Activated naive CD8-positive, alpha-beta T cell treated with anti-CD3 and anti-CD28 coated beads, Interleukin-2, amount 10 ng/mL, durations not matched to agents 7 days and 5 days (primary cell): ENCODE measurements around the gene CTNNBL1. TPM values are rescaled to one million over a fixed set of nuclear protein-coding genes. Genes with fewer than 3 reads are reported as not detected.
A peak's percentile ranks its signal among the peaks of the same experiment; 100 is the strongest.

Source experiments
- ATAC-seq: fragments of 150-1000 bp; cut with Tn5 transposase; one replicate; pipeline ENCODE4 v1.10.0; 2021; ENCODE audit warnings: low read depth, moderate library complexity
- POLR2A ChIA-PET: fragments of 350-600 bp; sonication (Branson Sonifier 250); formaldehyde crosslinking; loops from one replicate; lab custom pipeline; 2021; ENCODE audit warnings: antibody characterized with exemption; lab: Charles Lee
- DNase-seq: peaks from one replicate; pipeline ENCODE4 v3.0.0; 2021
- H3K27ac Mint-ChIP-seq: one replicate; pipeline ENCODE4 v1.8.0; 2022; ENCODE audit warnings: mild to moderate bottlenecking, mixed read lengths
- H3K27me3 Mint-ChIP-seq: one replicate; pipeline ENCODE4 v1.8.0; 2022; ENCODE audit warnings: mild to moderate bottlenecking, moderate library complexity, mixed read lengths
- H3K36me3 Mint-ChIP-seq: one replicate; pipeline ENCODE4 v1.8.0; 2021; ENCODE audit warnings: mild to moderate bottlenecking, mixed read lengths
- H3K4me1 Mint-ChIP-seq: one replicate; pipeline ENCODE4 v1.8.0; 2021; ENCODE audit warnings: mixed read lengths
- H3K4me3 Mint-ChIP-seq: one replicate; pipeline ENCODE4 v1.8.0; 2022; ENCODE audit warnings: mild to moderate bottlenecking, moderate library complexity, mixed read lengths
- H3K9me3 Mint-ChIP-seq: one replicate; pipeline ENCODE4 v1.8.0; 2021; ENCODE audit warnings: mixed read lengths
- total RNA-seq, 2 experiments: library from RNA; stranded (reverse); gene quantifications; one replicate each; pipeline ENCODE4 v1.2.3, GENCODE V29; 2021

CTNNBL1 gene
- total RNA-seq, 2 experiments from 2014 or later: 62.3 to 66.7 TPM

GRCh38 chr20:37727957-37728634, 34.3 kb downstream of the CTNNBL1 start:
- Mint-ChIP-seq H3K27ac (no peak overlapping the region), H3K27me3 (no peaks in the 10 kb centered on the region), H3K9me3 (no peaks in the 10 kb centered on the region), H3K36me3 (peaks cover 12% of the 10 kb centered on the region), H3K4me3 (no peak overlapping the region), H3K4me1 (peaks cover 4% of the 10 kb centered on the region)
- no peak for DNase-seq
- POLR2A ChIA-PET: no interaction called here
- ATAC-seq: no peak

- no peaks in the 10 kb centered on the region for H3K27me3 Mint-ChIP-seq
- ATAC-seq (no peak), DNase-seq (no peak)
- POLR2A ChIA-PET: no interaction called here
- H3K27ac Mint-ChIP-seq: no peak overlapping the region
- H3K4me3 Mint-ChIP-seq: no peak overlapping the region
- H3K9me3 Mint-ChIP-seq: no peaks in the 10 kb centered on the region
- peaks cover 13% of the 10 kb centered on the region for H3K36me3 Mint-ChIP-seq
- H3K4me1 Mint-ChIP-seq: peaks cover 6% of the 10 kb centered on the region
Observed at GRCh38 chr20:37728635-37728983, 34.8 kb downstream of the CTNNBL1 start.

- H3K4me3 Mint-ChIP-seq: no peak overlapping the region
- no peak overlapping the region for H3K27ac Mint-ChIP-seq
- POLR2A ChIA-PET: no interaction called here
- no peak for DNase-seq
- H3K9me3 Mint-ChIP-seq: no peaks in the 10 kb centered on the region
- peaks cover 6% of the 10 kb centered on the region for H3K4me1 Mint-ChIP-seq
- peaks cover 13% of the 10 kb centered on the region for H3K36me3 Mint-ChIP-seq
- H3K27me3 Mint-ChIP-seq: no peaks in the 10 kb centered on the region
- ATAC-seq: no peak
Observed at GRCh38 chr20:37729452-37729851, 35.6 kb downstream of the CTNNBL1 start.

- Mint-ChIP-seq H3K27ac (no peak overlapping the region), H3K27me3 (no peaks in the 10 kb centered on the region), H3K4me3 (no peak overlapping the region), H3K9me3 (no peaks in the 10 kb centered on the region), H3K36me3 (peaks cover 13% of the 10 kb centered on the region), H3K4me1 (peaks cover 6% of the 10 kb centered on the region)
- DNase-seq: no peak
- POLR2A ChIA-PET: no interaction called here
- ATAC-seq: no peak
Observed at GRCh38 chr20:37729909-37730308, 36.1 kb downstream of the CTNNBL1 start.

GRCh38 chr20:37733416-37733815, 39.6 kb downstream of the CTNNBL1 start:
- DNase-seq (no peak), ATAC-seq (no peak)
- Mint-ChIP-seq H3K4me3 (no peak overlapping the region), H3K27ac (no peak overlapping the region), H3K27me3 (no peaks in the 10 kb centered on the region), H3K36me3 (peaks cover 28% of the 10 kb centered on the region), H3K9me3 (no peaks in the 10 kb centered on the region), H3K4me1 (peaks cover 11% of the 10 kb centered on the region)
- POLR2A ChIA-PET: no interaction called here

- no peaks in the 10 kb centered on the region for H3K9me3 Mint-ChIP-seq
- no peak overlapping the region for H3K27ac Mint-ChIP-seq
- ATAC-seq: no peak
- no peak overlapping the region for H3K4me3 Mint-ChIP-seq
- DNase-seq: no peak
- POLR2A ChIA-PET: no interaction called here
- H3K4me1 Mint-ChIP-seq: peaks cover 15% of the 10 kb centered on the region
- peaks cover 30% of the 10 kb centered on the region for H3K36me3 Mint-ChIP-seq
- H3K27me3 Mint-ChIP-seq: no peaks in the 10 kb centered on the region
Observed at GRCh38 chr20:37734228-37734985, 40.6 kb downstream of the CTNNBL1 start.

DNA sequence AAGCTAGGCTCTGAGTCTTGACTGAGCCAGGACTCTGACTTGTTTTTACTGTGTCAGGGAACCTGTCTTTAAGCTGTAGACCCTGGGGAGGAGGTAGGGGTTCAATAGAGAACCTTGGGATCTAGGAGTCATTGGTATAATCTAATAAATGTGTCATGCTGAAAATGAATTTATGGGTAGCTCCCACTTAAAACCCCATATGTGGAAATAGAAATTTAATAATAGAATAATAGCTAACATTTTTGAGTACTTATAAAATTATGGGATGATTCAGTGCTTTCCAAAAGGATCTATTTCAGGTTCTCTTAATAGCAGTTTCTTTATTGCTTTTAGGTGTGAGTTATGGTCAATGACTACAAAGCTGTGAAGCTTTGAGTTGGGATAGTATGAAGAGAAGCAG, 41.7 kb downstream of the CTNNBL1 start:
- Mint-ChIP-seq H3K4me1 (peaks cover 15% of the 10 kb centered on the region), H3K27ac (no peak overlapping the region), H3K36me3 (peaks cover 36% of the 10 kb centered on the region), H3K4me3 (no peak overlapping the region), H3K27me3 (no peaks in the 10 kb centered on the region), H3K9me3 (no peaks in the 10 kb centered on the region)
- POLR2A ChIA-PET: no interaction called here
- DNase-seq: no peak
- ATAC-seq: no peak

DNA sequence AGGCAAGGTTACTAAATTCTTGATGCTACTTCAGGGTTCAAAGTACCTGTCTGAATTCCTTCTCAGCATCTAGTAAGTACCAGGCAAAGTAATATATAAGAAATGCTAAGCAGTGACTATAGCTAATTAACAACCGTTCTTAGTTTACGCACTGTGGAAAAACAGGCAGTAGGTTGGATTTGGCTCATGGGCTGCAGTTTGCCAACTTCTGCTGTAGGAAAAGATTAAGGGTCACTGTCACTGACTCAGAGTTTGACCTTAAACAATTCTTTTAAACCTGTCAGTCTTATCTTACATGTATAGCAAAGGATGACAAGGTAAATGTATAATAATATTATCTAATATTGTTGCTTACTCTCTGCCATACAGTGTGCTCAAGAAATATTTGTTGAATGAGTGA, 42.3 kb downstream of the CTNNBL1 start:
- ATAC-seq (no peak), DNase-seq (no peak)
- Mint-ChIP-seq H3K4me3 (no peak overlapping the region), H3K27me3 (no peaks in the 10 kb centered on the region), H3K9me3 (no peaks in the 10 kb centered on the region), H3K27ac (no peak overlapping the region), H3K36me3 (peaks cover 36% of the 10 kb centered on the region), H3K4me1 (peaks cover 15% of the 10 kb centered on the region)
- POLR2A ChIA-PET: no interaction called here

- H3K36me3 Mint-ChIP-seq: peaks cover 31% of the 10 kb centered on the region
- H3K27ac Mint-ChIP-seq: no peak overlapping the region
- no peaks in the 10 kb centered on the region for H3K9me3 Mint-ChIP-seq
- no peak for DNase-seq
- no peak for ATAC-seq
- peaks cover 14% of the 10 kb centered on the region for H3K4me1 Mint-ChIP-seq
- POLR2A ChIA-PET: no interaction called here
- H3K27me3 Mint-ChIP-seq: no peaks in the 10 kb centered on the region
- no peak overlapping the region for H3K4me3 Mint-ChIP-seq
Observed at GRCh38 chr20:37737826-37738420, 44.1 kb downstream of the CTNNBL1 start.

DNA sequence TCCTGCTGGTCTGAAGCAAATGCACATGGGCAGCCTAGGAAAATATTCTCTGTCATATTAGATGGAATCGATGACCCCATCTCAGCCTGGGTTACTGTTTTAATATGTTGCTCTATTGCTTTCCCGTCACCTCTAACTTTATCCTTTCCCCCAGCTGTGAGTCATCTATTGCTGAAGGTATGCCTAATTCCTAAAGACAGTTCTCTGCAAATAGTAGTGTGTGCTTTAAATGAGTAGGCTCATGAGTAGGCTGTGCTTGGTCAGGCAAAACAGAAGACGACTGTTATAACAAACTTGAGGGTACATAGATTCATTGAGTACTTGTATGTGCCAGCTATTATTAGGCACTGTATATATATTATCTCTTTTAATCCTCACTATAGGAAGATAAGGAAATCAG, 47.2 kb downstream of the CTNNBL1 start:
- Mint-ChIP-seq H3K4me1 (peaks cover 27% of the 10 kb centered on the region), H3K27ac (no peak overlapping the region), H3K27me3 (no peaks in the 10 kb centered on the region), H3K4me3 (no peak overlapping the region), H3K36me3 (peaks cover 35% of the 10 kb centered on the region), H3K9me3 (no peaks in the 10 kb centered on the region)
- DNase-seq (no peak), ATAC-seq (no peak)
- POLR2A ChIA-PET: no interaction called here

- POLR2A ChIA-PET: no interaction called here
Observed at GRCh38 chr20:37741570-37741969, 47.7 kb downstream of the CTNNBL1 start.

GRCh38 chr20:37742131-37742530, 48.3 kb downstream of the CTNNBL1 start:
- no peaks in the 10 kb centered on the region for H3K9me3 Mint-ChIP-seq
- H3K36me3 Mint-ChIP-seq: peaks cover 37% of the 10 kb centered on the region
- no peak overlapping the region for H3K27ac Mint-ChIP-seq
- DNase-seq: no peak
- no peak for ATAC-seq
- peaks cover 33% of the 10 kb centered on the region for H3K4me1 Mint-ChIP-seq
- H3K4me3 Mint-ChIP-seq: no peak overlapping the region
- no peaks in the 10 kb centered on the region for H3K27me3 Mint-ChIP-seq
- POLR2A ChIA-PET: no interaction called here

More at GRCh38 chr20:37741570-37741969, 47.7 kb downstream of the CTNNBL1 start:
- H3K9me3 Mint-ChIP-seq: no peaks in the 10 kb centered on the region
- no peak overlapping the region for H3K27ac Mint-ChIP-seq
- ATAC-seq: no peak
- H3K4me3 Mint-ChIP-seq: no peak overlapping the region
- no peak for DNase-seq
- peaks cover 32% of the 10 kb centered on the region for H3K4me1 Mint-ChIP-seq
- peaks cover 36% of the 10 kb centered on the region for H3K36me3 Mint-ChIP-seq
- H3K27me3 Mint-ChIP-seq: no peaks in the 10 kb centered on the region

- no peaks in the 10 kb centered on the region for H3K9me3 Mint-ChIP-seq
- peaks cover 26% of the 10 kb centered on the region for H3K4me1 Mint-ChIP-seq
- POLR2A ChIA-PET: no interaction called here
- H3K27me3 Mint-ChIP-seq: no peaks in the 10 kb centered on the region
- ATAC-seq (no peak), DNase-seq (no peak)
- peaks cover 39% of the 10 kb centered on the region for H3K36me3 Mint-ChIP-seq
- H3K27ac Mint-ChIP-seq: peak overlapping the region; percentile 50
- no peak overlapping the region for H3K4me3 Mint-ChIP-seq
Observed at GRCh38 chr20:37744347-37744746, 50.5 kb downstream of the CTNNBL1 start.

GRCh38 chr20:37745553-37745952, 51.7 kb downstream of the CTNNBL1 start:
- Mint-ChIP-seq H3K4me1 (peaks cover 26% of the 10 kb centered on the region), H3K27ac (peak overlapping the region; percentile 96), H3K36me3 (peaks cover 32% of the 10 kb centered on the region), H3K9me3 (no peaks in the 10 kb centered on the region), H3K27me3 (no peaks in the 10 kb centered on the region), H3K4me3 (peak overlapping the region; percentile 80)
- ATAC-seq (peak; percentile 99), DNase-seq (peak; percentile 32)
- POLR2A ChIA-PET: interaction anchor here (0.7 to 1.0 kb wide), 2 partner anchors 9 to 51 kb away, joined by 3 to 8 read pairs; partner anchors contain the start of gene CTNNBL1
